A204.1 (cell line): ENCODE results near the gene RAB3C.

Source experiments
- FAIRE-seq: peaks from 2 replicates; lab custom pipeline; 2012; peaks lifted over from hg19 to GRCh38; lab: Jason Lieb, UNC

RAB3C gene

DNA sequence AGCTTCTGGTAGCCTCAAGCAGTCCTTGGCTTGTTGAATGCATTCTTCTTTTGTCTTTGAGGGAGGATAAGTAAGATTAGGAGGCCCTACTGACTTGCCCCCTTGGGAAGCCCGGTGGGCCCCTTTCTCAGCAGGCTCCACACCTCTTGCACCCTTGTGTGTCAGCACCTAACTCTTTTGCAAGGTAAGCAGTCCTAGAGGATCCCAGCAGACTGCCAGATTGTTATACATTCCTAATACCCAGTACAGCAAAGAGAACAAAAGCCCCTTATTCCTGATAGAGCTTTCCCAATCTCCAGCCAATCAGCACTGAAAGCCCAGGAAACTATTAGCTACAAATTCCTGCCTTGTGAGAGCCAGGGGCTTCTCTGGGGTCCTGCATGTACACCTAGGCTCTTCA is 152.8 kb downstream of the RAB3C start:
- no peak for FAIRE-seq

DNA sequence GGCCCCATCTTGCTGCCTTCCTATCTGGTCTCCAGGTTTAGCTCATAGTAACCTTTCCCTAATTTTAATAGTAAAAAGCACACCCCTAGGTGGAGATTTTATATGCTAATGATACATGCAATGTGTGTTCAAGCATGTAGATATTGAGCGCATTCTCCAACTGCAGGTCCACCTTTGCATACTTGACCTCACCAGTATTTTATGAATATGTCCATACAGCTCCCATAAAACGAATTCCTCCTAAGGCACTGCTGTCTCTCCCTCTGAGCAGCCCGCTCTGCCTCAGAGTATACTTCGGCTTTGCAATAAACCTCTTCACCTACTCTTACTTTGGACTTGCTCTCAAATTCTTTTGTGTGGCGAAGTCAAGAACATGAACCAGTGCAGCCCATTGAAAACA is 153.3 kb downstream of the RAB3C start:
- no peak for FAIRE-seq

GRCh38 chr5:58737671-58738070 is 154.8 kb downstream of the RAB3C start:
- FAIRE-seq: no peak

- no peak for FAIRE-seq
Observed at GRCh38 chr5:58738336-58738735, 155.5 kb downstream of the RAB3C start.

- no peak for FAIRE-seq
Observed at GRCh38 chr5:58739051-58739450, 156.2 kb downstream of the RAB3C start.

DNA sequence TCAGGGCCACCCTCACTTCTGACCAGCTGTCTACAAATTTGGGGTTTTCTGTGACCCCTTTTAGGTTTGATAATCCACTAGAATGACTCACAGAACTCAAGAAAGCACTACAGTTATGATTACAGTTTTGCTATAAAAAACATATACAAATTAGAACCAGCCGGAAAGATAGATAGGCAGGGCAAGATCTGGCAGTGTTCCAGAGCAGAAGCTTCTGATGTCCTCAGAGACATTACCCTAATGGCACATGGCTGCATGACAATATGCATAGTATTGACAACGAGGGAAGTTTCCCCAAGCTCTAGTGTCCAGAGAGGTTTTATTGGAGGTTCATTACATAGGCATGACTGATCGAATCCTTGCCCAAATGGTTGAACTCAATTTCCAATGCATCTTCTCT is 158.1 kb downstream of the RAB3C start:
- FAIRE-seq: no peak

DNA sequence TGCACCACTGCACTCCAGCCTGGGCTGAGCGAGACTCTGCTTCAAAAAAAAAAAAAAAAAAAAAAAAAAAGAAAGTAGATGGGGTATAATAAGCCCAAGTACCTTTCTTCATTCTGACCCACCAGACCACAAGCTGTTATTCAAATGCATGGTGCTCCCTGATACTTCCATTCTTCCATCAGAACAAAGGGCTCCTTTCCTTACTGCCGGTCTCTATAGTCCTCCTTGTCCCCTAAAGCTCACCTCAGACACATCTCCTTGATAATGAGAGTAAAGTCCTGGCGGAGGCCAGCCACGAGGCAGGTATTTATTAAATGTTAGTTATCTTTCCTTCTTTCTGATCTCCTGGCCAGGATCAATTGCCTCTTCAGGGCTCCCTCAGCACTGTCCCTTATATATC is 162.5 kb downstream of the RAB3C start:
- FAIRE-seq: no peak

DNA sequence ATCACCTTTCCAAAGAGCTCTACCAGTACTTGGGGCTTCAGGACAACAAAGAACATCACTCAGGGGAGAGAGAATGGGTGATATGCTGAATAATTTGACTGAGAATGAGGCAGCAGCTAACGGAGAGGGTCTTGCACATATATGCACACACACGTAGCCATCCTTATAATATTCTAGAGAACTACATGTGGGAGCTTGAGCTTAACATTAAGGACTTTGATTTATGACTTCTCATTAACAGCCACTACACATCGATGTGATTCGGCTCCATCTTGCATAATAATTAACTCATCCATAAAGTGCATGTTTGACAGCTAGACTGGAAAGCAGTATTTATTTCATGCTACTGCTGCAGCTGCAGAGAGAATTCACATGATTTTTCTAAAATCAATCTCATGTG is 163.4 kb downstream of the RAB3C start:
- no peak for FAIRE-seq

GRCh38 chr5:58750036-58750435 is 167.2 kb downstream of the RAB3C start:
- FAIRE-seq: no peak

GRCh38 chr5:58751222-58751837 is 168.5 kb downstream of the RAB3C start:
- no peak for FAIRE-seq

- no peak for FAIRE-seq
Observed at GRCh38 chr5:58752104-58752503, 169.2 kb downstream of the RAB3C start.

GRCh38 chr5:58753446-58753845 is 170.6 kb downstream of the RAB3C start:
- no peak for FAIRE-seq

DNA sequence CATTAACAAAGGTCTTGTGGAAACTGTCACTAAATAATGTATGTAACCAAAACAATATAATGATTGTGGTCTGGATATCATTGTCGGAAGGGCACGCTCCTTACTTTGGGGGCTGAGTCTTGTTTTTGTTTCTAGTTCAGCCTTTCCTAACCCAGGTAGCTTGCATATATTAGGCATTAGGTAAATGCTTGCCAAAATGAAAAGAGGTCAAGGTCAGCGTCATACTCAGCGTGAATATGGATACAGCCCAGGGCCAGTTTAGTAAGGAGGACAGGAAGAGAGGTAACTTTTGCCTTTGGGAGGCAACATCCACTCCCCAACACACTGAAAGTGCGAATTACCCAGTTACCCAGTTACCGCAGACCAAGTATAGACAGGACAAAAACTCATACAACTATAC is 171.4 kb downstream of the RAB3C start:
- no peak for FAIRE-seq

- FAIRE-seq: no peak
Observed at GRCh38 chr5:58755397-58755796, 172.5 kb downstream of the RAB3C start.

GRCh38 chr5:58759745-58760144 is 176.9 kb downstream of the RAB3C start:
- FAIRE-seq: no peak

DNA sequence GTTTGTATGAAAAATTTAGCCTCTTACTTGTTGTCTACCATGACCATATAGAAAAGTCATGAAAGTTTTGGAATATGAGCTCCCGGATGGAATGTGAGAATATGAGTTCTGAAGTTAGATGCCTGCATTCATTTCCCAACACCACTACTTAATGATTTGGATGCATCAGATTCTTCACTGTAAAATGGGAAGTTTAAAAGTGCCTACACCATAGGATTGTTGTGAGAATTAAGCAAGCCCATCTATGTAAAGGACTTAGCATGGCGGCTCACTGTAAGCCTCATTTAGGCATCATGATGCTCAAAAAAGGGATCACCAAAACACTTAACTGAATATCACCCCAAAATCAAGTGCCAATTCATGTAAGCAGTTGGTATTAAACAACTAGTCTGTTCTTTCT is 177.3 kb downstream of the RAB3C start:
- no peak for FAIRE-seq

DNA sequence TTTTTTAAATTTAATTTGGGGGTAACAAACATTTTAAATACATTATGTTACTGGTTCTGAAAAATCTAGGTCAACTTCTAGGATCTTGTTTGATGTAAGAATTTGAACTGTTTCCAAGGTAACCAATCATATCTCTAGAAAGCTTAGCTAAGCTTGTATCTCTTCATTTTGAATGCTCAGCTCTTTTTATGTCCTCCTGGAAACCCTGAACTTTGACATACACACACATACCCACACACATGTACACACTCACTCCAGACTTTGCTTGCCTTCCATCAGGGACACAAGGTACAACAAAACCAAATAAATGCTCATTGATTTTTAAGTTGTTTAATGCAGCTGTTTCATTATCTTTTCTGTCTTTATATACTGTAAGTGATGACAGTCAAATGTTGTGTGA is 178.5 kb downstream of the RAB3C start:
- no peak for FAIRE-seq

DNA sequence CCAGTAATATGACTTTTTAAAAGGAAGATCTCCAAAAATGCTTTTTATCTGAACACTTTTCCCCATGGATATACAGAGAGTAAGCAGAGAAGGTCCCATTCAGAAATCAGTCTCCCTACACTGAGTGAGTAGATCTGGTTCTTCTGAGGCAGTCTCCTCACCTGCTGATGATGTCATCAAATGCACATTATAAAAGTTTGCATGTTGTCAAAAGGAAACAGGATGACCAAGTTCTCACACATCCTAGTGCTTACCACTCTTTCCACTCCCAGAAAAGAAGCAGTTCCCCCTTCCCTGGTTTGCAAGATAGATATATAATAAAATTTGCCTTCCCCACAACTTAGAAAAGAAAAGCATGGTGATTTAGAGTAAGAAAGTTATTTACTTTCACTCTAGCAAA is 180.5 kb downstream of the RAB3C start:
- FAIRE-seq: no peak

DNA sequence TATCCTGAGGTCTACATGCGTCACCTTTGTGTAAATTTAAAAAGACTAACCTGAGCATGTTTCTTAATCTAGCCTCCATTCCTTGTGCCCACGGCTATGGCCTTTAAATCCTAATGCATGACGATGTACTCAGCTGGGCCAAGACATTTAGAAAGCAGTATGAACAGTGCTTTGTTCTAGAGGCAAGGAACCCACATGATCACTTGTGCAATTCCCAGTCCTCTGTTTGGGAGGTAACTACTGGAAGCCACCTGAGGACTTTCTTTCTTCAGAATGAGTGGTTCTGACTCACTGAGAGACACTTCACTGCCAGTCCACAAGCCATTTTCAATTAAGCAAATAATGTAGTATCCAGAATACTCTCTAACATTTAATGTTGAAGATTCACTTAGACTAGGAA is 181.3 kb downstream of the RAB3C start:
- no peak for FAIRE-seq

GRCh38 chr5:58765058-58765457 is 182.2 kb downstream of the RAB3C start:
- FAIRE-seq: no peak

GRCh38 chr5:58767104-58767503 is 184.2 kb downstream of the RAB3C start:
- no peak for FAIRE-seq

DNA sequence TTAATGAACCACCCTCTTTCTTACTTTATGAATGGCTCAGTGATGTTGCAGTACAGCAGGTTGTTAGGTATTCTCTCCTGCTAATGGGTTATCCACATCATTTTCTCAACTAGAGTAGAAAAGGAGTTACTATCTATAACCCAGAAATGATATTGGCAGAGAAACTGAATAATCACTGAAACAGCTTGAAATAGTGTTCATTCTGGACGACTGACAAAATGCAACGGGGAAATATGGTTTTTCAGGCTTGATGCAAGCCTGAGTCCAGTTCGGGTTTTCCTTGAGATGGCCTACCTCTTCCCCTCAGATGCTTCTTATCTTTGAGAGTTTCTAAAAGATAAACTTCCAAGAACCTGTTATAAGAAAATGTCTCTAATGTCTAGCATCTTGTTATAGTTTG is 187.3 kb downstream of the RAB3C start:
- FAIRE-seq: no peak

- no peak for FAIRE-seq
Observed at GRCh38 chr5:58771796-58772195, 188.9 kb downstream of the RAB3C start.

GRCh38 chr5:58773744-58774441 is 191.0 kb downstream of the RAB3C start:
- no peak for FAIRE-seq
